Pancreas (tissue), 10 donors: ENCODE data around the gene H1-8. TPM values are rescaled to one million over a fixed set of nuclear protein-coding genes. Genes with fewer than 3 reads are reported as not detected.
A peak's percentile ranks its signal among the peaks of the same experiment; 100 is the strongest.

Experiments
- ATAC-seq, 4 donors: fragments of 200-7000 bp; cut with Tn5 transposase; one replicate each; pipeline versions ENCODE4 v1.8.0 to v1.9.1; 2020; ENCODE audit warnings: mild to moderate bottlenecking in 4 of 4, moderate library complexity in 4 of 4
- DNase-seq, 6 donors: peaks; one replicate each; pipeline ENCODE4 v3.0.0-alpha.2; 2020
- FAIRE-seq: peaks from 2 replicates; lab custom pipeline; 2012; peaks lifted over from hg19 to GRCh38; lab: Jason Lieb, UNC
- H3K27ac ChIP-seq, 4 donors: fragments of 200-600 bp; sonication (generic); 1 replicate in 3 of 4; 2 replicates in 1 of 4; pipeline versions ENCODE4 v1.5.0 to v1.8.0; 2020
- H3K27me3 ChIP-seq, 4 donors: fragments of 200-600 bp; one replicate each; pipeline ENCODE4 v1.8.0; 2021
- H3K36me3 ChIP-seq, 3 donors: fragments of 200-600 bp; sonication (generic) in 1 of 3; one replicate each; pipeline versions ENCODE4 v1.5.0 to v1.8.0; 2020 to 2021
- H3K4me1 ChIP-seq, 3 donors: fragments of 200-600 bp; one replicate each; pipeline ENCODE4 v1.8.0; 2021
- H3K4me3 ChIP-seq, 4 donors: fragments of 200-600 bp; sonication (generic) in 2 of 4; one replicate each; pipeline versions ENCODE4 v1.5.0 to v1.8.0; 2020 to 2021
- H3K9me3 ChIP-seq, 4 donors: fragments of 200-600 bp; one replicate each; pipeline ENCODE4 v1.8.0; 2021
- CTCF ChIP-seq, 4 donors: fragments of 200-600 bp; sonication (generic) in 3 of 4; IDR thresholded peaks; one replicate each; pipeline versions ENCODE4 v1.5.0 to v1.8.0; 2021; ENCODE audit warnings: antibody characterized with exemption in 4 of 4
- WGBS, 2 donors: extraction: QIAGEN DNeasy Blood & Tissue Kit; methylation state at CpG; one replicate each; pipeline ENCODE4 v1.1.7; 2013; 5-methylcytosine and 5-hydroxymethylcytosine counted together
- intact Hi-C, 3 donors: fragments of 100-400 bp; cut with DNase I; formaldehyde crosslinking; loops; one replicate each; pipeline versions ENCODE4 v1.11.1 to v1.14.2; 2022
- polyA plus RNA-seq, 2 donors: library from polyadenylated mRNA; stranded (reverse); fragments of 200-250 nt; gene quantifications; one replicate each; pipeline ENCODE4 v1.2.3, GENCODE V29; 2013
- total RNA-seq, 6 donors: library from RNA; stranded (reverse); fragmentation: NEBNext Ultra II Directional in 4 of 6; extraction: Animal tissue kit (Norgen Biotek cat#: 25700) in 4 of 6; gene quantifications; one replicate each; pipeline versions ENCODE4 v1.2.1 to v1.2.4, GENCODE V29; 2021 to 2023
- donor health status: healthy with polysubstance abuse.
- donor health status: DM: no; HTN: no; CAD: no; lungs with moderate emphysema.
- donor health status: DM: no; HTN: no; CAD: no.
- donor health status: control.
- donor health status: control.
- donor health status: Bipolar disorder and iron deficiency.
- donor health status: DM: yes; HTN: yes; CAD: no.
- donor health status: DM: no; HTN: no; CAD: no.
- donor health status: DM: no; HTN: no; CAD: no.
- donor health status: DM: yes; HTN: yes; CAD: no.

H1-8 gene
- total and polyA plus RNA-seq, 8 donors: not detected

- ATAC-seq (no peak), FAIRE-seq (no peak), DNase-seq (no peak)
- Histone ChIP-seq H3K4me3 (no peak overlapping the region), H3K9me3 (no peaks in the 10 kb centered on the region), H3K36me3 (no peaks in the 10 kb centered on the region), H3K27me3 (no peaks in the 10 kb centered on the region), H3K27ac (no peak overlapping the region), H3K4me1 (peaks cover 0 to 3% (median 0%) of the 10 kb centered on the region in 3 donors)
- WGBS, 2 donors: 73 to 76% methylated on average over 8 of the region's 8 CpGs
- intact Hi-C loops: no loop called here
- no peak for TF ChIP-seq CTCF (IDR thresholded peaks at IDR 0.05)
These were observed 47.2 kb downstream of the H1-8 start for GRCh38 chr3:129590215-129590614.

GRCh38 chr3:129591932-129592331, 49.0 kb downstream of the H1-8 start:
- Histone ChIP-seq H3K27ac (peak overlapping the region in 2 of 4 donors; percentile 62), H3K36me3 (no peaks in the 10 kb centered on the region), H3K27me3 (no peaks in the 10 kb centered on the region), H3K4me1 (peaks cover 0 to 3% (median 0%) of the 10 kb centered on the region in 3 donors), H3K4me3 (no peak overlapping the region), H3K9me3 (no peaks in the 10 kb centered on the region)
- intact Hi-C loops: no loop called here
- ATAC-seq: no peak
- FAIRE-seq: no peak
- TF ChIP-seq CTCF (IDR thresholded peaks at IDR 0.05): no peak
- WGBS, 2 donors: 78 to 81% methylated on average over 8 of the region's 8 CpGs
- no peak for DNase-seq

GRCh38 chr3:129592381-129593131, 49.6 kb downstream of the H1-8 start:
- ATAC-seq: peak in 3 of 4 donors; percentile 4 to 55 (median 23)
- H3K9me3 ChIP-seq: no peaks in the 10 kb centered on the region
- peak overlapping the region in 3 of 4 donors; percentile 8 to 62 (median 62) for H3K27ac ChIP-seq
- H3K4me3 ChIP-seq: no peak overlapping the region
- FAIRE-seq: no peak
- no peaks in the 10 kb centered on the region for H3K27me3 ChIP-seq
- intact Hi-C loops: no loop called here
- TF ChIP-seq CTCF (IDR thresholded peaks at IDR 0.05): no peak
- peaks cover 0 to 3% (median 0%) of the 10 kb centered on the region in 3 donors for H3K4me1 ChIP-seq
- WGBS, 2 donors: 58 to 65% methylated on average over 25 to 26 of the region's 26 CpGs
- no peaks in the 10 kb centered on the region for H3K36me3 ChIP-seq
- peak in 1 of 6 donors; percentile 26 for DNase-seq

- intact Hi-C loops: no loop called here
- peaks cover 0 to 3% (median 0%) of the 10 kb centered on the region in 3 donors for H3K4me1 ChIP-seq
- no peak overlapping the region for H3K4me3 ChIP-seq
These were observed 50.2 kb downstream of the H1-8 start for GRCh38 chr3:129593230-129593594.

More at GRCh38 chr3:129593230-129593594, 50.2 kb downstream of the H1-8 start:
- Histone ChIP-seq H3K27me3 (no peaks in the 10 kb centered on the region), H3K36me3 (no peaks in the 10 kb centered on the region), H3K27ac (peak overlapping the region in 3 of 4 donors; percentile 8 to 62 (median 62)), H3K9me3 (no peaks in the 10 kb centered on the region)
- TF ChIP-seq CTCF (IDR thresholded peaks at IDR 0.05): no peak
- ATAC-seq (no peak), DNase-seq (no peak), FAIRE-seq (no peak)
- WGBS, 2 donors: 75% methylated on average over 8 of the region's 8 CpGs
